H1 (cell line): ENCODE measurements around the gene BBX. TPM values are rescaled to one million over a fixed set of nuclear protein-coding genes. Genes with fewer than 3 reads are reported as not detected.

Source experiments
- CTCF ChIA-PET: fragments of 300-600 bp; sonication (Branson Sonifier 250); formaldehyde crosslinking; loops from one replicate; lab custom pipeline; 2021; ENCODE audit not compliant: partially characterized antibody; lab: Charles Lee
- POLR2A ChIA-PET: fragments of 300-600 bp; sonication (Branson Sonifier 250); formaldehyde crosslinking; loops from one replicate; lab custom pipeline; 2021; ENCODE audit warnings: inconsistent platforms; ENCODE audit not compliant: partially characterized antibody; lab: Charles Lee
- DNase-seq, 2 experiments: peaks; one replicate each; pipeline versions ENCODE4 v3.0.0 to v3.0.0-alpha.2; 2010 to 2022; ENCODE audit warnings: low spot score in 2 of 2, low read depth in 1 of 2, mixed read lengths in 1 of 2
- FAIRE-seq: peaks from 2 replicates; lab custom pipeline; 2011; peaks lifted over from hg19 to GRCh38; lab: Jason Lieb, UNC
- H2AFZ ChIP-seq: 2 replicates; pipeline ENCODE4 v1.8.1; 2012; ENCODE audit warnings: low read length, inconsistent platforms
- H2AK5ac ChIP-seq: 2 replicates; pipeline ENCODE4 v1.6.1; 2013; ENCODE audit warnings: low read depth, low read length
- H2BK120ac ChIP-seq: replicated peaks from 2 replicates; pipeline ENCODE3; 2013; ENCODE audit warnings: low read depth, low read length, inconsistent platforms
- H2BK12ac ChIP-seq: 2 replicates; pipeline ENCODE4 v1.6.1; 2013; ENCODE audit warnings: low read depth, low read length
- H2BK15ac ChIP-seq: 2 replicates; pipeline ENCODE4 v1.6.1; 2013; ENCODE audit warnings: low read length
- H2BK20ac ChIP-seq: 2 replicates; pipeline ENCODE4 v1.6.1; 2013; ENCODE audit warnings: low read length
- H2BK5ac ChIP-seq: 2 replicates; pipeline ENCODE4 v1.6.1; 2013; ENCODE audit warnings: low read depth, low read length
- H3K14ac ChIP-seq: 2 replicates; pipeline ENCODE4 v1.6.1; 2013; ENCODE audit warnings: inconsistent platforms; ENCODE audit not compliant: insufficient read length
- H3K18ac ChIP-seq: 2 replicates; pipeline ENCODE4 v1.6.1; 2013; ENCODE audit warnings: low read length; ENCODE audit errors: extremely low read depth
- H3K23ac ChIP-seq: 2 replicates; pipeline ENCODE4 v1.6.1; 2013; ENCODE audit warnings: inconsistent platforms; ENCODE audit not compliant: insufficient read length
- H3K23me2 ChIP-seq: 2 replicates; pipeline ENCODE4 v1.6.1; 2013; ENCODE audit warnings: low read depth, low read length
- H3K27ac ChIP-seq: 2 replicates; pipeline ENCODE4 v1.6.1; 2011; ENCODE audit warnings: low read depth, low read length, inconsistent platforms
- H3K27me3 ChIP-seq, 4 experiments: replicated peaks in 1 of 4; 1 replicate in 1 of 4; 2 replicates in 3 of 4; pipeline versions ENCODE4 v1.6.1 to v1.8.1; 2011 to 2013; ENCODE audit warnings: low read length in 3 of 4, mild to moderate bottlenecking in 3 of 4, inconsistent platforms in 2 of 4, mixed read lengths in 2 of 4, moderate library complexity in 1 of 4; ENCODE audit not compliant: control insufficient read depth in 3 of 4, insufficient read depth in 3 of 4; ENCODE audit errors: extremely low read depth in 1 of 4
- H3K36me3 ChIP-seq, 4 experiments: 2 replicates each; pipeline versions ENCODE4 v1.6.1 to v1.8.1; 2011 to 2013; ENCODE audit warnings: mild to moderate bottlenecking in 4 of 4, low read length in 3 of 4, moderate library complexity in 2 of 4, control low read depth in 1 of 4, inconsistent platforms in 1 of 4; ENCODE audit not compliant: insufficient read depth in 4 of 4, control insufficient read depth in 2 of 4
- H3K4ac ChIP-seq: replicated peaks from 2 replicates; pipeline ENCODE3; 2013; ENCODE audit warnings: low read length, low read depth, mixed read lengths, inconsistent platforms; ENCODE audit not compliant: insufficient read length
- H3K4me1 ChIP-seq, 4 experiments: replicated peaks in 1 of 4; 1 replicate in 1 of 4; 2 replicates in 3 of 4; pipeline versions ENCODE4 v1.6.1 to v1.8.1; 2011 to 2013; ENCODE audit warnings: low read length in 3 of 4, inconsistent platforms in 2 of 4, mixed read lengths in 1 of 4; ENCODE audit not compliant: insufficient read depth in 4 of 4, control insufficient read depth in 3 of 4
- H3K4me2 ChIP-seq, 2 experiments: 2 replicates each; pipeline versions ENCODE4 v1.6.1 to v1.8.1; 2011 to 2013; ENCODE audit warnings: low read depth in 2 of 2, low read length in 2 of 2, control low read depth in 1 of 2, inconsistent platforms in 1 of 2, mild to moderate bottlenecking in 1 of 2; ENCODE audit not compliant: insufficient read depth in 1 of 2
- H3K4me3 ChIP-seq, 4 experiments: fragments of 200-600, 300-600 bp in 1 of 4; sonication (generic), shearing (Covaris generic), sonication (Bioruptor Twin) in 1 of 4; 2 replicates each; pipeline versions ENCODE4 v1.5.1 to v1.8.1; 2011 to 2016; ENCODE audit warnings: low read length in 4 of 4, low read depth in 3 of 4, control low read depth in 2 of 4, inconsistent platforms in 2 of 4, mild to moderate bottlenecking in 2 of 4, mixed read lengths in 1 of 4, moderate library complexity in 1 of 4; ENCODE audit not compliant: insufficient read depth in 2 of 4; ENCODE audit errors: extremely low read depth in 1 of 4
- H3K56ac ChIP-seq: replicated peaks from 2 replicates; pipeline ENCODE3; 2013; ENCODE audit warnings: low read depth, mild to moderate bottlenecking, mixed read lengths, low read length, inconsistent platforms; ENCODE audit not compliant: insufficient read length
- H3K79me1 ChIP-seq: 2 replicates; pipeline ENCODE4 v1.6.1; 2013; ENCODE audit warnings: low read depth, low read length, control low read depth
- H3K79me2 ChIP-seq, 2 experiments: 2 replicates each; pipeline versions ENCODE4 v1.6.1 to v1.8.1; 2012 to 2013; ENCODE audit warnings: low read length in 2 of 2, mild to moderate bottlenecking in 2 of 2, inconsistent platforms in 1 of 2; ENCODE audit not compliant: insufficient read depth in 2 of 2, control insufficient read depth in 1 of 2
- H3K9ac ChIP-seq, 4 experiments: replicated peaks in 1 of 4; 1 replicate in 1 of 4; 2 replicates in 3 of 4; pipeline versions ENCODE4 v1.6.1 to v1.8.1; 2011 to 2013; ENCODE audit warnings: low read depth in 3 of 4, low read length in 3 of 4, control low read depth in 2 of 4, mild to moderate bottlenecking in 2 of 4, moderate library complexity in 2 of 4, inconsistent platforms in 1 of 4; ENCODE audit errors: extremely low read depth in 1 of 4
- H3K9me3 ChIP-seq, 2 experiments: 2 replicates each; pipeline versions ENCODE4 v1.6.1 to v1.8.1; 2012 to 2013; ENCODE audit warnings: mild to moderate bottlenecking in 2 of 2, moderate library complexity in 2 of 2, control low read depth in 1 of 2, inconsistent platforms in 1 of 2, low read depth in 1 of 2, low read length in 1 of 2, mixed read lengths in 1 of 2; ENCODE audit not compliant: insufficient read depth in 2 of 2
- H4K20me1 ChIP-seq, 2 experiments: replicated peaks in 1 of 2; 2 replicates each; pipeline versions ENCODE3 to v1.8.1; 2011 to 2013; ENCODE audit warnings: inconsistent platforms in 2 of 2, low read length in 2 of 2, mild to moderate bottlenecking in 1 of 2; ENCODE audit not compliant: insufficient read depth in 2 of 2, control insufficient read depth in 1 of 2
- H4K5ac ChIP-seq: 2 replicates; pipeline ENCODE4 v1.6.1; 2013; ENCODE audit warnings: low read length, low read depth, mixed read lengths, inconsistent platforms; ENCODE audit not compliant: insufficient read length
- H4K8ac ChIP-seq: 2 replicates; pipeline ENCODE4 v1.8.0; 2013; ENCODE audit warnings: mild to moderate bottlenecking, moderate library complexity, low read length, inconsistent platforms; ENCODE audit not compliant: insufficient read depth; ENCODE audit errors: extremely low read depth
- H4K91ac ChIP-seq: replicated peaks from 2 replicates; pipeline ENCODE3; 2013; ENCODE audit warnings: low read length, mixed read lengths, inconsistent platforms; ENCODE audit not compliant: insufficient read length
- SIN3A ChIP-seq, 2 experiments: IDR thresholded peaks in 1 of 2; conservative IDR thresholded peaks in 1 of 2; 2 replicates each; pipeline ENCODE4 v1.6.1; 2011 to 2012; ENCODE audit warnings: low read length in 2 of 2, improper control_type of control experiment in 1 of 2, low read depth in 1 of 2, mild to moderate bottlenecking in 1 of 2
- SIX5 ChIP-seq: IDR thresholded peaks from 2 replicates; pipeline ENCODE4 v1.6.1; 2011; ENCODE audit warnings: mild to moderate bottlenecking, low read depth, low read length
- SP4 ChIP-seq: IDR thresholded peaks from 2 replicates; pipeline ENCODE4 v1.6.1; 2012; ENCODE audit warnings: low read length, inconsistent platforms
- WGBS, 2 experiments: shearing (Covaris generic) in 1 of 2; methylation state at CpG; one replicate each; pipeline versions ENCODE4 v1.1.6 to v1.1.7; 2013 to 2015; ENCODE audit warnings: low lambda C conversion rate in 2 of 2, mixed read lengths in 2 of 2, inconsistent platforms in 1 of 2, low coverage in 1 of 2, missing lambda C conversion rate in 1 of 2; ENCODE audit not compliant: insufficient replicate concordance in 2 of 2, insufficient coverage in 1 of 2, insufficient read length in 1 of 2; ENCODE audit errors: extremely low coverage in 1 of 2, missing lambda C conversion rate in 1 of 2; 5-methylcytosine and 5-hydroxymethylcytosine counted together
- polyA plus RNA-seq, 7 experiments: library from polyadenylated mRNA; depleted of rRNA in 3 of 7; stranded (reverse) in 5 of 7; unstranded in 2 of 7; fragments of >200 nt in 5 of 7; fragments of 200-250 nt in 2 of 7; gene quantifications; 1 replicate in 5 of 7; 2 replicates in 1 of 7; 4 replicates in 1 of 7; pipeline versions ENCODE4 v1.2.1 to v1.2.3, GENCODE V29; 2011 to 2013; ENCODE audit warnings: missing spikeins in 2 of 7, mixed read lengths in 2 of 7
- total RNA-seq: library from RNA; stranded (reverse); fragmentation: NEBNext Ultra II Directional; extraction: Animal tissue kit (Norgen Biotek cat#: 25700); gene quantifications from 2 replicates; pipeline ENCODE4 v1.2.1, GENCODE V29; 2021
- TF ChIP-seq, protein P1 (sequence below): IDR thresholded peaks from 2 replicates; pipeline ENCODE4 v1.6.1; 2012; ENCODE audit warnings: low read length, inconsistent platforms

The BBX gene
- total and polyA plus RNA-seq, 2 of the 8 experiments (the other 6 are each of a cell fraction or from before 2014, with no cell fraction given) = 11.0 to 42.5 TPM

DNA sequence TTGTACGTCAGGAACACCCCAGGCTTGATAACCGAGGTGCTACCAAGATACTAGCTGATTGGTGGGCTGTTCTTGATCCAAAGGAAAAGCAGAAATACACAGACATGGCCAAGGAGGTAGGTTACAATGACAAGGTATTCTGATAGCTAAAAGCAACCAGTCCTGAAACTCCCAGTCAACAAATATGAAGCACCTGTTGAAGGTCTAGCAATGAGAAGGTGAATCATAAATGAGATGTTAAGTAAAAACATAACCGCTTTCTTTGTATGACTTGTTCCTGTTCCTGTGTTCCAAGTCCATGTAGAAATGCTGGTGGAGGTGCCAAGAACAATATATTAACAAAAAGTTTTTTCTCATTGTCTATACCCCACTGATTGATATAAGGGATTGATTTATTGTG is 194.0 kb downstream of the BBX start:
- no peaks in the 10 kb centered on the region for H3K27me3 ChIP-seq
- no peaks in the 10 kb centered on the region for H3K9me3 ChIP-seq
- no peak overlapping the region for H2BK120ac ChIP-seq
- POLR2A ChIA-PET = interaction anchor here (0.8 kb wide), 1 partner anchor 18 kb away, joined by 3 read pairs; no protein-coding TSS in a partner anchor
- no peak overlapping the region for H3K27ac ChIP-seq
- no peaks in the 10 kb centered on the region for H3K4me1 ChIP-seq
- no peak overlapping the region for H3K9ac ChIP-seq
- H4K20me1 ChIP-seq = no peaks in the 10 kb centered on the region
- WGBS, 2 experiments = 77% methylated on average over 3 of the region's 3 CpGs; no CpG with 5 or more reads in 1 of the 2 experiments
- H4K91ac ChIP-seq = no peak overlapping the region
- H3K79me1 ChIP-seq = no peaks in the 10 kb centered on the region
- no peak overlapping the region for H2BK15ac ChIP-seq
- no peak overlapping the region for H4K8ac ChIP-seq
- H2AK5ac ChIP-seq = no peak overlapping the region
- DNase-seq = no peak
- H3K4me3 ChIP-seq = no peak overlapping the region
- H3K4ac ChIP-seq = no peak overlapping the region
- no peaks in the 10 kb centered on the region; the same call in 1 of the 2 replicates for H3K23me2 ChIP-seq
- CTCF ChIA-PET = interaction anchor here (0.8 to 1.3 kb wide), 4 partner anchors 27 to 139 kb away, joined by 3 to 4 read pairs (median 4); no protein-coding TSS in a partner anchor
- no peak overlapping the region for H3K56ac ChIP-seq
- H3K79me2 ChIP-seq = no peaks in the 10 kb centered on the region
- H3K4me2 ChIP-seq = no peak overlapping the region
- TF ChIP-seq, protein P1, sequence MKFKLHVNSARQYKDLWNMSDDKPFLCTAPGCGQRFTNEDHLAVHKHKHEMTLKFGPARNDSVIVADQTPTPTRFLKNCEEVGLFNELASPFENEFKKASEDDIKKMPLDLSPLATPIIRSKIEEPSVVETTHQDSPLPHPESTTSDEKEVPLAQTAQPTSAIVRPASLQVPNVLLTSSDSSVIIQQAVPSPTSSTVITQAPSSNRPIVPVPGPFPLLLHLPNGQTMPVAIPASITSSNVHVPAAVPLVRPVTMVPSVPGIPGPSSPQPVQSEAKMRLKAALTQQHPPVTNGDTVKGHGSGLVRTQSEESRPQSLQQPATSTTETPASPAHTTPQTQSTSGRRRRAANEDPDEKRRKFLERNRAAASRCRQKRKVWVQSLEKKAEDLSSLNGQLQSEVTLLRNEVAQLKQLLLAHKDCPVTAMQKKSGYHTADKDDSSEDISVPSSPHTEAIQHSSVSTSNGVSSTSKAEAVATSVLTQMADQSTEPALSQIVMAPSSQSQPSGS = no peak
- TF ChIP-seq SP4 (no peak), SIN3A (conservative IDR thresholded peaks at IDR 0.05 in 1 of 2, IDR thresholded peaks at IDR 0.05 in 1 of 2; ENCODE audit: low read depth in 1 of 2, low read length in 2 of 2) (no peak), SIX5 (no peak)
- H2BK20ac ChIP-seq = no peak overlapping the region
- H3K23ac ChIP-seq = no peak overlapping the region
- FAIRE-seq = no peak
- peaks cover 0 to 5% (median 2%) of the 10 kb centered on the region in 4 experiments; a peak in 1 of 8 replicates for H3K36me3 ChIP-seq
- H3K14ac ChIP-seq = no peak overlapping the region
- H2BK12ac ChIP-seq = no peak overlapping the region
- H4K5ac ChIP-seq = no peak overlapping the region
- H2AFZ ChIP-seq = no peak overlapping the region
- H3K18ac ChIP-seq = no peak overlapping the region
- no peak overlapping the region for H2BK5ac ChIP-seq
